OCI-LY7 (cell line): ENCODE measurements around the gene CHRD. TPM values are rescaled to one million over a fixed set of nuclear protein-coding genes. Genes with fewer than 3 reads are reported as not detected.

Source experiments
- BruUV-seq: library from RNA; stranded (reverse); fragments of 400-500 nt; replicated peaks from 2 replicates; lab custom pipeline; 2021; lab: Mats Ljungman, UMichigan
- CTCF ChIA-PET: fragments of 300-600 bp; sonication (Branson Sonifier 250); formaldehyde crosslinking; loops from one replicate; lab custom pipeline; 2022; ENCODE audit warnings: antibody characterized with exemption; ENCODE audit not compliant: unreplicated experiment; lab: Charles Lee
- POLR2A ChIA-PET: fragments of 300-600 bp; sonication (Branson Sonifier 250); formaldehyde crosslinking; loops from one replicate; lab custom pipeline; 2022; ENCODE audit warnings: antibody characterized with exemption; lab: Charles Lee
- DNase-seq: peaks from one replicate; pipeline ENCODE4 v3.0.0-alpha.2; 2015; ENCODE audit warnings: low spot score
- H2AFZ ChIP-seq: fragments of 200-600 bp; sonication (generic), shearing (Covaris generic); 2 replicates; pipeline ENCODE4 v1.6.1; 2014; ENCODE audit warnings: mild to moderate bottlenecking, antibody characterized with exemption, low read length, moderate library complexity
- H3K27ac ChIP-seq: fragments of 200-600 bp; sonication (generic); 2 replicates; pipeline ENCODE4 v1.5.1; 2014; ENCODE audit warnings: mixed run types, low read depth, mild to moderate bottlenecking, moderate library complexity, low read length, inconsistent platforms; ENCODE audit not compliant: poor library complexity, severe bottlenecking
- H3K36me3 ChIP-seq: fragments of 200-600 bp; sonication (generic); 2 replicates; pipeline ENCODE4 v1.6.1; 2014; ENCODE audit warnings: mild to moderate bottlenecking, antibody characterized with exemption, low read length, moderate library complexity, mixed read lengths; ENCODE audit not compliant: insufficient read depth
- H3K4me1 ChIP-seq: fragments of 200-600 bp; sonication (generic); 2 replicates; pipeline ENCODE4 v1.5.1; 2014; ENCODE audit warnings: mild to moderate bottlenecking, low read length; ENCODE audit not compliant: insufficient read depth, poor library complexity, severe bottlenecking
- H3K4me2 ChIP-seq: fragments of 200-600 bp; sonication (generic); 2 replicates; pipeline ENCODE4 v1.6.1; 2014; ENCODE audit warnings: mild to moderate bottlenecking, low read length
- H3K4me3 ChIP-seq: fragments of 200-600 bp; sonication (generic); 2 replicates; pipeline ENCODE4 v1.5.1; 2014; ENCODE audit warnings: mild to moderate bottlenecking, low read depth, low read length; ENCODE audit not compliant: poor library complexity, severe bottlenecking
- H3K79me2 ChIP-seq: fragments of 200-600 bp; sonication (generic); 2 replicates; pipeline ENCODE4 v1.6.1; 2016; ENCODE audit warnings: low read depth, mild to moderate bottlenecking, low read length, moderate library complexity, mixed read lengths; ENCODE audit not compliant: insufficient read depth
- H3K9me2 ChIP-seq: fragments of 200-600 bp; sonication (generic); 2 replicates; pipeline ENCODE4 v1.6.1; 2016; ENCODE audit warnings: mild to moderate bottlenecking, low read length, mixed read lengths; ENCODE audit not compliant: insufficient read depth
- H3K9me3 ChIP-seq: fragments of 200-600 bp; sonication (generic); 2 replicates; pipeline ENCODE4 v1.6.1; 2014; ENCODE audit warnings: mild to moderate bottlenecking, mixed run types, low read length, mixed read lengths
- H4K20me1 ChIP-seq: fragments of 200-600 bp; sonication (generic); 2 replicates; pipeline ENCODE4 v1.6.1; 2014; ENCODE audit warnings: mild to moderate bottlenecking, antibody characterized with exemption, low read length, moderate library complexity, mixed read lengths; ENCODE audit not compliant: insufficient read depth
- CTCF ChIP-seq: fragments of 200-600 bp; sonication (generic); conservative IDR thresholded peaks from 2 replicates; pipeline ENCODE4 v1.5.1; 2014; ENCODE audit warnings: mild to moderate bottlenecking, antibody characterized with exemption, low read length, moderate library complexity, mixed read lengths
- EZH2phosphoT487 ChIP-seq: fragments of 200-600 bp; sonication (generic); IDR thresholded peaks from 2 replicates; pipeline ENCODE4 v1.6.1; 2018; ENCODE audit warnings: low read depth, borderline replicate concordance, mild to moderate bottlenecking, mixed run types, antibody characterized with exemption, low read length, moderate library complexity, mixed read lengths
- intact Hi-C: fragments of 100-400 bp; cut with micrococcal nuclease; formaldehyde crosslinking; loops from one replicate; pipeline ENCODE4 v1.10.0; 2022; ENCODE audit not compliant: unreplicated experiment
- total RNA-seq, 2 experiments: library from RNA; depleted of rRNA in 1 of 2; stranded (reverse); fragments of >200 nt in 1 of 2; shearing (Covaris generic) in 1 of 2; gene quantifications; 2 replicates each; pipeline ENCODE4 v1.2.3, GENCODE V29; 2014 to 2022

Gene CHRD
- total RNA-seq, 2 experiments from 2014 or later: 0.16 TPM; not detected in 1

GRCh38 chr3:184417619-184418327, 37.9 kb downstream of the CHRD start:
- Histone ChIP-seq H2AFZ (no peak overlapping the region), H3K9me3 (no peaks in the 10 kb centered on the region), H4K20me1 (no peaks in the 10 kb centered on the region), H3K36me3 (no peaks in the 10 kb centered on the region), H3K4me1 (no peaks in the 10 kb centered on the region), H3K4me3 (no peak overlapping the region), H3K9me2 (no peaks in the 10 kb centered on the region), H3K4me2 (no peak overlapping the region), H3K27ac (no peak overlapping the region), H3K79me2 (no peaks in the 10 kb centered on the region)
- ChIA-PET CTCF (interaction anchor here (0.5 kb wide), 1 partner anchor 211 kb away, joined by 3 read pairs; no protein-coding TSS in a partner anchor), POLR2A (no interaction called here)
- TF ChIP-seq EZH2phosphoT487 (no peak), CTCF (peak; percentile 83)
- no TSS peak for BruUV-seq
- intact Hi-C loops: loop anchor here (1.0 to 5.0 kb wide), 2 partner anchors 96 to 125 kb away; no protein-coding TSS in a partner anchor
- peak; percentile 76 for DNase-seq

GRCh38 chr3:184419171-184419570, 39.3 kb downstream of the CHRD start:
- BruUV-seq: no TSS peak
- no peaks in the 10 kb centered on the region for H3K36me3 ChIP-seq
- no peaks in the 10 kb centered on the region for H3K9me2 ChIP-seq
- no peak overlapping the region for H3K4me2 ChIP-seq
- H3K9me3 ChIP-seq: no peaks in the 10 kb centered on the region
- ChIA-PET CTCF (no interaction called here), POLR2A (interaction anchor here (0.7 kb wide), 1 partner anchor 470 kb away, joined by 3 read pairs; no protein-coding TSS in a partner anchor)
- TF ChIP-seq EZH2phosphoT487: no peak
- no peak for TF ChIP-seq CTCF
- intact Hi-C loops: loop anchor here (5.0 kb wide), 1 partner anchor 123 kb away; no protein-coding TSS in a partner anchor
- no peaks in the 10 kb centered on the region for H4K20me1 ChIP-seq
- no peak overlapping the region for H3K4me3 ChIP-seq
- H3K4me1 ChIP-seq: no peaks in the 10 kb centered on the region
- no peaks in the 10 kb centered on the region for H3K79me2 ChIP-seq
- H2AFZ ChIP-seq: no peak overlapping the region
- no peak for DNase-seq
- H3K27ac ChIP-seq: no peak overlapping the region

- Histone ChIP-seq H3K9me3 (no peaks in the 10 kb centered on the region), H3K27ac (no peak overlapping the region), H3K4me3 (no peak overlapping the region), H3K4me1 (no peaks in the 10 kb centered on the region), H4K20me1 (no peaks in the 10 kb centered on the region), H2AFZ (no peak overlapping the region), H3K9me2 (no peaks in the 10 kb centered on the region), H3K79me2 (no peaks in the 10 kb centered on the region), H3K36me3 (no peaks in the 10 kb centered on the region), H3K4me2 (no peak overlapping the region)
- CTCF ChIA-PET: interaction anchor here (0.6 kb wide), 1 partner anchor 358 kb away, joined by 3 read pairs; no protein-coding TSS in a partner anchor
- no TSS peak for BruUV-seq
- intact Hi-C loops: no loop called here
- DNase-seq: no peak
- TF ChIP-seq EZH2phosphoT487: no peak
- no peak for TF ChIP-seq CTCF
- POLR2A ChIA-PET: interaction anchor here (1.4 kb wide), 1 partner anchor 9 kb away, joined by 5 read pairs; no protein-coding TSS in a partner anchor
Observed at GRCh38 chr3:184423561-184423960, 43.7 kb downstream of the CHRD start.
